ENCODE data around the gene CTSO. TPM values are rescaled to one million over a fixed set of nuclear protein-coding genes. Genes with fewer than 3 reads are reported as not detected.

CTSO gene, protein sequence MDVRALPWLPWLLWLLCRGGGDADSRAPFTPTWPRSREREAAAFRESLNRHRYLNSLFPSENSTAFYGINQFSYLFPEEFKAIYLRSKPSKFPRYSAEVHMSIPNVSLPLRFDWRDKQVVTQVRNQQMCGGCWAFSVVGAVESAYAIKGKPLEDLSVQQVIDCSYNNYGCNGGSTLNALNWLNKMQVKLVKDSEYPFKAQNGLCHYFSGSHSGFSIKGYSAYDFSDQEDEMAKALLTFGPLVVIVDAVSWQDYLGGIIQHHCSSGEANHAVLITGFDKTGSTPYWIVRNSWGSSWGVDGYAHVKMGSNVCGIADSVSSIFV
- total RNA-seq = 1.3 and 1.7 TPM in 2 replicates
- long read RNA-seq, transcript CTSO-201 (8 exons, 2,954 nt) = major isoform, 5 of 7 reads
- long read RNA-seq, partial matches to known transcripts = 1 of 7 reads
- long read RNA-seq, other reads (novel, unspliced or antisense) = 1 of 7 reads

DNA sequence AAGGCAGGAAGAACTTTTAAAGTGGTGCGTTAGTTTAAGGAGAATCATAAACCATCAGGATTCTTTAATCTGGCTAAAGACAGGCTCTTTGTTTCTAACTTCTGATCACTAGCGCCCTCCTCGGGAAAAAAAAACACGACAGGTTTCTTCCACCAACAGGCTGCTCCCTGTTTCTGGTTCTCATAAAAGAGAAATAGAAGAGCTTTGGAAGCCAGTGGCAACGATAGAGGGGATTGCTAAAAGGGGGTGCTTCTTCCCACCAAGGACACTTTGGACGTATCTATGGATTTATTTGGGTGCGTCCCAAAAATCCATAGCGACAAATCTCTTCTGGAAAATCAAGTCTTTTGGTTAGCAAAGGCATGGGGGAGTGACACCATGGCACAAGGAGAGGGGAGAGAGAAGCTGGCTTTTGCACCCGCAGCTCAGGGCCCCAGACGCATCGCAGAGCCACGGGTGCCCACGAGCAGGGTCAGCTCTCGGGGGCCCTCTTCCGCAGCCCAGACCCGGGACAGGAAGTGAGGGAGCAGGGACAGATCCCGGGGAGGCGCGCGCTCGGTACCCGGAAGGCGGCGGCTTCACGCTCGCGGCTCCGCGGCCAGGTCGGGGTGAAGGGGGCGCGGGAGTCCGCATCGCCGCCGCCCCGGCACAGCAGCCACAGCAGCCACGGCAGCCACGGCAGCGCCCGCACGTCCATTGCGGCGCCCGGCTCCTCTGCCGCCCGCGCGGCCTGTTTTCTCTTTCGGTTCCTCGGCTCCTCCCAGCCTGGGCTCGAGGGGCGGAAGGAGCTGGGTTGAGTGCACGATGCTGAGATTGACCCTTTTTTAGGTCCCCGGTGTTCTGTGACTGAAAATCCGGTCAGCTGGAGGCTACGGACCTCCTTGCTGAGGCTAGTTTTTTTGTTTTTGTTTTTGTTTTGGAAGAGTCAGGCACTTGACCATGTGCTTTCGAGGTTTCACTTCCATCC is at the start of gene CTSO:
Gene CTSO (minus strand): TSS at position 716 of the 967 bp plus-strand sequence. CDS start 19 bp downstream, at position 697.
- peak; percentile 37 for DNase-seq (ENCODE audit: low read depth, low spot score)

DNA sequence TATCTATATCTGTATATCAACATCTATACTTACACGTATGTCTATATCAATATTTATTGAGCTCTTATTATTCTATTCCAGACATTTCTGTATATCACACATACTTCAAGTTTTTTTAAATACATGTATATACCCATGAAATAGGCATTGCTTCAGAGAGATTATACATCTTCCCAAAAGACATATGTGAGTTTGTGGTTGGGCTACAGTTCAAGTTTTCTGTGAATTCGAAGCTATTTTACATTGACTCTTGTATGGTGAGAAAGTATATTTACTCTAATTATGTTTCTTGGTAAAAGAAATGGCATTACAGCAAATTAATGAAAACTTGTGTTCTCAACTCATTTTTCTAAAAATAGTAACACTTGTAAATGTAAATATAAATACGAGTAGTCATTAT is 46.8 kb upstream of the CTSO start:
- no peak overlapping the region for H3K4me3 Mint-ChIP-seq
- DNase-seq (ENCODE audit: low read depth, low spot score) = no peak
- H3K27ac Mint-ChIP-seq (ENCODE audit: unreplicated experiment) = no peak overlapping the region
- H3K9me3 Mint-ChIP-seq = peaks cover 8% of the 10 kb centered on the region
- peaks cover 64% of the 10 kb centered on the region for H3K27me3 Mint-ChIP-seq (ENCODE audit: low read depth)
- peaks cover 10% of the 10 kb centered on the region for H3K4me1 Mint-ChIP-seq
- TF ChIP-seq, protein P1, sequence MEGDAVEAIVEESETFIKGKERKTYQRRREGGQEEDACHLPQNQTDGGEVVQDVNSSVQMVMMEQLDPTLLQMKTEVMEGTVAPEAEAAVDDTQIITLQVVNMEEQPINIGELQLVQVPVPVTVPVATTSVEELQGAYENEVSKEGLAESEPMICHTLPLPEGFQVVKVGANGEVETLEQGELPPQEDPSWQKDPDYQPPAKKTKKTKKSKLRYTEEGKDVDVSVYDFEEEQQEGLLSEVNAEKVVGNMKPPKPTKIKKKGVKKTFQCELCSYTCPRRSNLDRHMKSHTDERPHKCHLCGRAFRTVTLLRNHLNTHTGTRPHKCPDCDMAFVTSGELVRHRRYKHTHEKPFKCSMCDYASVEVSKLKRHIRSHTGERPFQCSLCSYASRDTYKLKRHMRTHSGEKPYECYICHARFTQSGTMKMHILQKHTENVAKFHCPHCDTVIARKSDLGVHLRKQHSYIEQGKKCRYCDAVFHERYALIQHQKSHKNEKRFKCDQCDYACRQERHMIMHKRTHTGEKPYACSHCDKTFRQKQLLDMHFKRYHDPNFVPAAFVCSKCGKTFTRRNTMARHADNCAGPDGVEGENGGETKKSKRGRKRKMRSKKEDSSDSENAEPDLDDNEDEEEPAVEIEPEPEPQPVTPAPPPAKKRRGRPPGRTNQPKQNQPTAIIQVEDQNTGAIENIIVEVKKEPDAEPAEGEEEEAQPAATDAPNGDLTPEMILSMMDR (conservative IDR thresholded peaks at IDR 0.05) = no peak
- peaks cover 3% of the 10 kb centered on the region for H3K36me3 Mint-ChIP-seq (ENCODE audit: low read depth)

More for the DNA sequence above, at the start of gene CTSO:
- no peaks in the 10 kb centered on the region for H3K36me3 Mint-ChIP-seq (ENCODE audit: low read depth)
- H3K27ac Mint-ChIP-seq (ENCODE audit: unreplicated experiment) = peak within 1 kb of the TSS; percentile 99
- H3K4me3 Mint-ChIP-seq = peak within 1 kb of the TSS; percentile 92
- H3K9me3 Mint-ChIP-seq = peaks cover 4% of the 10 kb centered on the region
- TF ChIP-seq, protein P1 (conservative IDR thresholded peaks at IDR 0.05) = peak; percentile 68
- H3K27me3 Mint-ChIP-seq (ENCODE audit: low read depth) = no peaks in the 10 kb centered on the region
- H3K4me1 Mint-ChIP-seq = peaks cover 5% of the 10 kb centered on the region

DNA sequence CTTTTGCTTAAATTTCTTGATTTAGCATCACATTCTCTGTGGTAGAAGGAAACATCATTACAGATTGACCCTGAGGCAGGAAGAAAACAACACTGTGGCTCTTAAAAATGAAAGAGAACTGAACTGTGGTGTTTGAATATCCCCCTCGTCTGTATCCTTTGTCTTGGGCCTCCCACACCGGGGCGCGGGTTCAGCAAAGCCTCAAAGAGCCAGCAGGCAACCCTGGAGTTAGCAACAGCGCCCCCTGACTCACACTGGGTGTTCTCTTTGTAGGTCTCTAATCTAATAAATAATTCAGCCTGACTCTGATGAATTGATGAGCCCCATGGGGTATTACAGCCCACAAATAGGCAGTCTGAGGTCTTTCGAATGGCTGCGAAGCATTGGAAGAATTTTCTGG is 46.1 kb upstream of the CTSO start:
- no peak overlapping the region for H3K27ac Mint-ChIP-seq (ENCODE audit: unreplicated experiment)
- peak; percentile 61 for DNase-seq (ENCODE audit: low read depth, low spot score)
- H3K27me3 Mint-ChIP-seq (ENCODE audit: low read depth) = peaks cover 70% of the 10 kb centered on the region
- TF ChIP-seq, protein P1 (conservative IDR thresholded peaks at IDR 0.05) = peak; percentile 50
- H3K4me3 Mint-ChIP-seq = no peak overlapping the region
- peaks cover 8% of the 10 kb centered on the region for H3K9me3 Mint-ChIP-seq
- H3K36me3 Mint-ChIP-seq (ENCODE audit: low read depth) = peaks cover 3% of the 10 kb centered on the region
- peaks cover 10% of the 10 kb centered on the region for H3K4me1 Mint-ChIP-seq

DNA sequence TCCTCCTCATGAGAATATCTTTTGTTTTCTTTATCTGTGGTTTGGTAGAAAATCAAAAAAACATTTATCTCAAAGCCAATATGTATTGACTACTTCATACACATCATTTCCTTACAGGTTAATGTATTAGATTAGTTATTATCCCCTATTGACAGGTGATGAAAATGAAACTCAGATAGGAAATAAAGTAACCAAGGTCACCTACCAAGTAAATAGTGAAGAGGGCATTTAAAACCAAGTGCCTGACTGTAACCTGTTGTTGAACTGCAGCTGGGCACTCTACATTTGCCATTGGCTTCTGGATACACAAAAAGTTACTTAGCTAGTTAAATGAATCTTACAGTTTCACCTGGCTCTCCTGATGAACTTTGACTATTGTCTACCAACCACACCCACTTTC is 41.4 kb upstream of the CTSO start:
- Mint-ChIP-seq H3K36me3 (ENCODE audit: low read depth) (no peaks in the 10 kb centered on the region), H3K9me3 (peaks cover 4% of the 10 kb centered on the region), H3K27ac (ENCODE audit: unreplicated experiment) (no peak overlapping the region), H3K27me3 (ENCODE audit: low read depth) (peaks cover 69% of the 10 kb centered on the region), H3K4me3 (no peak overlapping the region), H3K4me1 (peaks cover 9% of the 10 kb centered on the region)
- TF ChIP-seq, protein P1 (conservative IDR thresholded peaks at IDR 0.05) = no peak
- DNase-seq (ENCODE audit: low read depth, low spot score) = no peak

DNA sequence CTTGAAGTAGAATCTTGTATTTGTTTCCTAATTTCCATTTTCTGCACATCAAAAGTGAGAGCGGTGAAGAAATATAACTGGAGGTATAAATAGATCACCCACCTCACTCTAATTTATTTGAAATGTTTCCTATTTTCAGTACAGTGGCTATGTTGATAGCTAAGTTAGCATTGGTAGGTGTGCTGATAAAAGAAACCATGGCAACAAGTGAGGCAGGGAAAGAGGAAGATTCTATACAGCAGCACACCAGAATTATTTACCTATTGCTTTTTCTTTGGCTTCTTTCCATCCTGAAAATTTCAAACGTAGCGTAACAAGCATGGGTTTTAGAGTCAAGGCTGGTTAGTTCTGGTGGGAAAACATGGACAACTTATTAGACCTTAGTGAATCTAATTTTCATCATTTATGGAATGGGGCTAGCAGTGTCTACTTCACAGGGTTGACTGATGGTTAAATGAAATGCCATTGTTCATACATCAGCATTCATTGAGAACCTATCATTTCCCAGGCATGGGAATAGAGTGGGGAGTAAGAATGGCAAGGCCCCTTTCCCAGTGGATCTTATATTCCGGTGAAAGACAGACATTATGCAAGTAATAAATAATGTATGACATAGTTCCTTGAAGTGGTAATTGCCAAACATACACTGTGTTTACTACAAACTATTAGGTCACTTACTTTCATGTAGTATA is 30.6 kb upstream of the CTSO start:
- Mint-ChIP-seq H3K27me3 (ENCODE audit: low read depth) (peaks cover 4% of the 10 kb centered on the region), H3K4me3 (no peak overlapping the region), H3K9me3 (peaks cover 7% of the 10 kb centered on the region), H3K4me1 (no peaks in the 10 kb centered on the region), H3K36me3 (ENCODE audit: low read depth) (peaks cover under 1% of the 10 kb centered on the region), H3K27ac (ENCODE audit: unreplicated experiment) (no peak overlapping the region)
- TF ChIP-seq, protein P1 (conservative IDR thresholded peaks at IDR 0.05) = no peak
- DNase-seq (ENCODE audit: low read depth, low spot score) = no peak

Data from neural crest cell (in vitro differentiated cells).